ENCODE results near the gene PUSL1. TPM values are rescaled to one million over a fixed set of nuclear protein-coding genes. Genes with fewer than 3 reads are reported as not detected.

Gene PUSL1
- total RNA-seq, 1 donor from 2014 or later = 28.3 TPM

DNA sequence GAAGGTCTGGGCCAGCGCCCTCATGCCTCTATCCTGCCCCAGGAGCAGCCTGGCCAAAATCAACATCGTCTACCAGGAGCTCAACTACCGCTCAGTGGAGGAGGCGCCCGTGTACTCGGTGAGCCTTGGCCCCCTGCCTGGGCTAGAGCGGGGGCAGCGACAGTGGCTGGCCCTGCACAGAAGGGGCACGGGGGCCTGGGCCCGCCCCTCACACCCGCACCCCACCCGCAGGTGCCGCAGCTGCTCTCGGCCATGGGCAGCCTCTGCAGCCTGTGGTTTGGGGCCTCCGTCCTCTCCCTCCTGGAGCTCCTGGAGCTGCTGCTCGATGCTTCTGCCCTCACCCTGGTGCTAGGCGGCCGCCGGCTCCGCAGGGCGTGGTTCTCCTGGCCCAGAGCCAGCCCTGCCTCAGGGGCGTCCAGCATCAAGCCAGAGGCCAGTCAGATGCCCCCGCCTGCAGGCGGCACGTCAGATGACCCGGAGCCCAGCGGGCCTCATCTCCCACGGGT is 17.3 kb upstream of the PUSL1 start:
- peaks cover 0 to 14% of the 10 kb centered on the region in 2 donors for H3K36me3 ChIP-seq
- DNase-seq (ENCODE audit: low spot score in 2 of 2) = no peak
- H3K4me3 ChIP-seq = no peak overlapping the region
- no peak overlapping the region for H3K27ac ChIP-seq
- no peaks in the 10 kb centered on the region for H3K27me3 ChIP-seq
- no peaks in the 10 kb centered on the region for H3K9me3 ChIP-seq
- H3K4me1 ChIP-seq = peaks cover 3 to 4% of the 10 kb centered on the region in 2 donors
- intact Hi-C loops (cut with DNase I) = loop anchor here (5.0 kb wide), 1 partner anchor 174 kb away; the partner anchor contains the start of gene C1orf159
- TF ChIP-seq, protein P1, sequence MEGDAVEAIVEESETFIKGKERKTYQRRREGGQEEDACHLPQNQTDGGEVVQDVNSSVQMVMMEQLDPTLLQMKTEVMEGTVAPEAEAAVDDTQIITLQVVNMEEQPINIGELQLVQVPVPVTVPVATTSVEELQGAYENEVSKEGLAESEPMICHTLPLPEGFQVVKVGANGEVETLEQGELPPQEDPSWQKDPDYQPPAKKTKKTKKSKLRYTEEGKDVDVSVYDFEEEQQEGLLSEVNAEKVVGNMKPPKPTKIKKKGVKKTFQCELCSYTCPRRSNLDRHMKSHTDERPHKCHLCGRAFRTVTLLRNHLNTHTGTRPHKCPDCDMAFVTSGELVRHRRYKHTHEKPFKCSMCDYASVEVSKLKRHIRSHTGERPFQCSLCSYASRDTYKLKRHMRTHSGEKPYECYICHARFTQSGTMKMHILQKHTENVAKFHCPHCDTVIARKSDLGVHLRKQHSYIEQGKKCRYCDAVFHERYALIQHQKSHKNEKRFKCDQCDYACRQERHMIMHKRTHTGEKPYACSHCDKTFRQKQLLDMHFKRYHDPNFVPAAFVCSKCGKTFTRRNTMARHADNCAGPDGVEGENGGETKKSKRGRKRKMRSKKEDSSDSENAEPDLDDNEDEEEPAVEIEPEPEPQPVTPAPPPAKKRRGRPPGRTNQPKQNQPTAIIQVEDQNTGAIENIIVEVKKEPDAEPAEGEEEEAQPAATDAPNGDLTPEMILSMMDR (IDR thresholded peaks at IDR 0.05) = no peak

DNA sequence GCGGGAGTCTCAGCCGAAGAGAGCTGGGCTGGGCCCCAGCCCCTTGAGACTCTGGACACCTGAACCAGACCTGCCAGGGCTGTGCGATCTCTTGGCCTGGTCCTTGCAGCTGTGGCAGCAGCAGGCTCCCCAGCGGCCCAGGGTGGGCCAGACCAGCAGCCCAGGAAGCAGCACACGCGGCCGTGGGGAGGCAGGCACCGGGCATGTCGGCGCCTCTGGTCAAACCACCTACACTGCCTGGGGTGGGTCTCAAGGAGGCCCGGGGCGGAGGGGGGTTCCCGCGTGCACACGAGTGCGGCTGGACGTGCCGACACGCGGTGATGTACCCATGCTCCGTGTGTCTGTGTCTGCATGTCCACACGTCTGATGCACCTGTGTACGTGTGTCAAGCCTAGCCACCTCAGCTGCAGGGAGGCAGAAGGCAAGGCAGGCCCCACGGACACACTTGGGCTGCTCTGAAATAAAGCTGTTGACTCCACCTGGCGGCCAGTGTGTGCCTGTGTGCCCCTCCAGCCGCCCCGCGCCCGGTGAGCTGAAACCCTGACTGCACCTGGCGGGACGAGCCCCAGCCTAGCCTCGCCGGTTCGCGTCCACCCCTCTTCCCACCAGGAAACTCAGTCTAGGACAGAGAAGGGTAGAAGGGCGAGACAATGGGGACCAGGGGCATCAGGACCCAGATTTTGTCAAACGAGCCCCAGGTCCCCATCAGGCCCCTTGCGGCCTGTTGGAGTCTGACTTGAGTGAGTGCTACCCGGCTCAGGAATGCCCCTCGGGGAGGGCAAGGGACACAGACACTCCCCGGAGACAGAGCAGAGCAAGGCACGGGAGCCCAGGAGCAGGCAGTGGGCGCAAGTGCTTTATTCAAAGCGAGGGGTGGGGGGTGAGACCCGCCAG is 16.6 kb upstream of the PUSL1 start:
- intact Hi-C loops (cut with DNase I) = loop anchor here (5.0 kb wide), 1 partner anchor 174 kb away; the partner anchor contains the start of gene C1orf159
- peaks cover 0 to 21% of the 10 kb centered on the region in 2 donors for H3K36me3 ChIP-seq
- DNase-seq (ENCODE audit: low spot score in 2 of 2) = no peak
- H3K4me1 ChIP-seq = peaks cover 3 to 4% of the 10 kb centered on the region in 2 donors
- H3K27ac ChIP-seq = no peak overlapping the region
- no peaks in the 10 kb centered on the region for H3K27me3 ChIP-seq
- TF ChIP-seq, protein P1 (IDR thresholded peaks at IDR 0.05) = peak; percentile 35 to 57 (median 54)
- no peak overlapping the region for H3K4me3 ChIP-seq
- no peaks in the 10 kb centered on the region for H3K9me3 ChIP-seq

DNA sequence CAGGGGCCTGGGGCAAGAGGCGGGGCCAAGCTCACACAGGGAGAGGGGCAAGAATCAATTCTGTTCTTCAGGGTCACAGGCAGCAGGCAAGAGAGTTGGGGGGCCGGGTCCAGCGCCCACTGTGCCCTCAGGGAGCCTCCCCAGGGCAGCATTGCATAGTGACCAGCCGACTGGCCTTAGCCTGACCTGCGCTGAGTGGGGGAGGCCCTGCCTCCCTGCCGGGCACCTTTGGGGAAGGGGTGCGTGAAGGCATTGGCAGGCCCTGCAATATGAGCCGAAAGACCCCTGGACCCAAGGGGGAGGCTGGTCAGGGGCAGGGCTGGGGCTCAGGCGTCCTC is 16.0 kb upstream of the PUSL1 start:
- intact Hi-C loops (cut with DNase I) = loop anchor here (5.0 kb wide), 1 partner anchor 175 kb away; the partner anchor contains the start of gene C1orf159
- TF ChIP-seq, protein P1 (IDR thresholded peaks at IDR 0.05) = no peak

DNA sequence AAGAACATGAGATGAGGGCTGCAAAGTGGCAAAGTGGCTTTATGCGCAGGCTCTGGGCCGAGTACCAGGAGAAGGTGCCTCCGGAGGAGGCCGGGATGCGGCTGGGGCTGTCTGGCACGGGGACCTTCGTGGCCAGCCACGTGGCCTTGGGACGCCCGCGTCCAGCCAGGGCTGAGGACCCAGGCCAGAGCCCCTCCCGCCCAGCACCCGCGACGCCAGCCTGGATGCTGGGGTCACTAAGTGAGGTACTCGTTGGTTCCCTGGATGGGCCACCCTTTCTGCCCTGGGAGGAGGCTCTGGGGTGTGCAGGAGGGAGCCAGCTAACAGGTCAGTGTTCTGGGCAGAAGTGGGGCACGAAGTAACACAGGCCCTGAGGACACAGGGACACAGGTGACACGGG is 15.5 kb upstream of the PUSL1 start:
- H3K4me3 ChIP-seq = no peak overlapping the region
- H3K4me1 ChIP-seq = peaks cover 3 to 4% of the 10 kb centered on the region in 2 donors
- DNase-seq (ENCODE audit: low spot score in 2 of 2) = no peak
- no peaks in the 10 kb centered on the region for H3K9me3 ChIP-seq
- H3K27ac ChIP-seq = no peak overlapping the region
- TF ChIP-seq, protein P1 (IDR thresholded peaks at IDR 0.05) = no peak
- intact Hi-C loops (cut with DNase I) = loop anchor here (5.0 kb wide), 1 partner anchor 176 kb away; the partner anchor contains the start of gene C1orf159
- H3K36me3 ChIP-seq = peaks cover 3 to 26% of the 10 kb centered on the region in 2 donors
- H3K27me3 ChIP-seq = no peaks in the 10 kb centered on the region

More for the DNA sequence above, 16.0 kb upstream of the PUSL1 start:
- Histone ChIP-seq H3K27me3 (no peaks in the 10 kb centered on the region), H3K4me1 (peaks cover 3 to 4% of the 10 kb centered on the region in 2 donors), H3K4me3 (no peak overlapping the region), H3K36me3 (peaks cover 0 to 23% of the 10 kb centered on the region in 2 donors), H3K27ac (no peak overlapping the region), H3K9me3 (no peaks in the 10 kb centered on the region)
- DNase-seq (ENCODE audit: low spot score in 2 of 2) = no peak

DNA sequence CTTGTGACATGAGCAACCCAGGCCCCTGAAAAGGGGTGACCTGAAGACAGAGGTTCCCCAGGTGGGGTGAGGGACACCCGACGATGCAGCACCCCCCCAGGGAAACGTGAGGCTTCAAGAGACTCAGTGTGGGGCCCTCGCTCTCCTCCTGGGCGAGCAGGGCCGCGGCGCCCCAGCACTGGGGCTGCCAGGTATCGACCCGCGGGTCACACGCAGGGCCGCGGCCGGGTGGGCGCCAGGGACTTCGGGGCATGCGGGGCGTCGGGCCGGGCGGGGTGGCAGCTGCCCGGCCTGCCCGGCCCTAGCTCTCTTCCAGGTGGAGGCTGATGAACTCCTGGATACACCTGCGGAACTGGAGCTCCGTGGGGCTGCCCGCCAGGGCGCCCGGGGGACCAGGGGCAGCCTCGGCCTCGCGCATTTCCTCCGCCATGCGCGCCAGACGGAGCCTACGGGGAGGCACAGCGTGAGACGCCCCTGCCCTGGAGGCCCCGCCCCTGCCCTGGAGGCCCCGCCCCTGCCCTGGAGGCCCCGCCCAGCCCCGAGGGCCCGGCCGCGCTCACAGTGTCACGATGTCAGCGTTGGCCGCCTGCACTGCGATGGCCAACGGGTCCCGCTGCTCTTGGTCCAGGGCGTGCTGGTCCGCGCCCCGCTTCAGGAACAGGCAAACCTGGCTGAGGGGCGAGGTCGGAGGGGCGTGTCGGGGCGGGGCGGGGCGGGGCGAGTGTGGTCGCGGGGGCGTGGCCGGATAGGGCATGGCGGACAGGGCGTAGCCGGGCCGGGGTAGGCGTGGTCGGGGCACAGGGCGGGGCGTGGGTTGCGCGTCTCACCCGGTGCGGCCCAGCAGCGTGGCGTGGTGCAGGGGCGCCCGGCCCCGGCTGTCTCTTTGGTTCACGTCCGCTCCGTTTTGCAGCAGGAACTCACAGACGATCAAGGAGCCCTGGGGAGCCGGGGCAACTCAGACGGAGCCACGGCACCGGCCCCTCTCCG is 14.8 kb upstream of the PUSL1 start:
- peaks cover 3 to 4% of the 10 kb centered on the region in 2 donors for H3K4me1 ChIP-seq
- DNase-seq (ENCODE audit: low spot score in 2 of 2) = no peak
- H3K36me3 ChIP-seq = peaks cover 4 to 28% of the 10 kb centered on the region in 2 donors
- H3K4me3 ChIP-seq = no peak overlapping the region
- H3K9me3 ChIP-seq = no peaks in the 10 kb centered on the region
- TF ChIP-seq, protein P1 (IDR thresholded peaks at IDR 0.05) = no peak
- no peaks in the 10 kb centered on the region for H3K27me3 ChIP-seq
- H3K27ac ChIP-seq = no peak overlapping the region
- intact Hi-C loops (cut with DNase I) = loop anchor here (5.0 kb wide), 1 partner anchor 176 kb away; the partner anchor contains the start of gene C1orf159

Data from ascending aorta (tissue), 2 donors.